Ovary (tissue), 9 donors: ENCODE data around the gene CCL28. TPM values are rescaled to one million over a fixed set of nuclear protein-coding genes. Genes with fewer than 3 reads are reported as not detected.

Experiments used
- DNase-seq, 5 donors: peaks; one replicate each; pipeline ENCODE4 v3.0.0-alpha.2; 2019 to 2020
- H3K27ac ChIP-seq, 2 donors: fragments of 200-600 bp; one replicate each; pipeline versions ENCODE4 v1.5.1 to v1.8.0; 2019 to 2022
- H3K27me3 ChIP-seq: fragments of 200-600 bp; one replicate; pipeline ENCODE4 v1.8.0; 2022
- H3K36me3 ChIP-seq: fragments of 200-600 bp; sonication (generic); one replicate; pipeline ENCODE4 v1.5.1; 2019
- H3K4me1 ChIP-seq: one replicate; pipeline ENCODE4 v1.8.1; 2013; ENCODE audit warnings: mild to moderate bottlenecking, moderate library complexity; ENCODE audit not compliant: insufficient read depth
- H3K4me3 ChIP-seq: fragments of 200-600 bp; sonication (generic); one replicate; pipeline ENCODE4 v1.5.1; 2017
- H3K9me3 ChIP-seq, 2 donors: fragments of 200-600 bp in 1 of 2; sonication (generic) in 1 of 2; one replicate each; pipeline versions ENCODE4 v1.5.1 to v1.8.1; 2013 to 2019; ENCODE audit warnings: mild to moderate bottlenecking in 1 of 2, moderate library complexity in 1 of 2
- EP300 ChIP-seq: sonication (generic); formaldehyde crosslinking; IDR thresholded peaks from one replicate; pipeline ENCODE4 v1.6.1; 2017; ENCODE audit warnings: antibody characterized with exemption
- POLR2A ChIP-seq: fragments of 450-650 bp; IDR thresholded peaks from one replicate; pipeline ENCODE4 v1.6.1; 2017; ENCODE audit warnings: antibody characterized with exemption, mild to moderate bottlenecking, moderate library complexity
- WGBS, 3 donors: extraction: QIAGEN DNeasy Blood & Tissue Kit in 1 of 3; methylation state at CpG; one replicate each; pipeline versions ENCODE4 v1.1.5 to v1.1.7; 2013 to 2017; 5-methylcytosine and 5-hydroxymethylcytosine counted together
- intact Hi-C, 4 donors: fragments of 100-400 bp; cut with DNase I; formaldehyde crosslinking; loops; one replicate each; pipeline versions ENCODE4 v1.11.0 to v1.15.1; 2022 to 2023
- polyA plus RNA-seq, 2 donors: library from polyadenylated mRNA; stranded (reverse); fragments of 200-250 nt in 1 of 2; fragments of 350-450 nt in 1 of 2; fragmentation: Illumina TruSeq in 1 of 2; extraction: RNeasy Lipid Tissue Mini Kit (QIAGEN cat#74804) in 1 of 2; gene quantifications; one replicate each; pipeline ENCODE4 v1.2.3, GENCODE V29; 2013 to 2014
- total RNA-seq, 7 donors: library from RNA; depleted of rRNA in 2 of 7; stranded (reverse); fragments of >200 nt in 2 of 7; fragmentation: NEBNext Ultra II Directional in 3 of 7; extraction: Animal tissue kit (Norgen Biotek cat#: 25700) in 3 of 7; gene quantifications; one replicate each; pipeline versions ENCODE4 v1.1.0 to v1.2.4, GENCODE V29; 2016 to 2023
- TF ChIP-seq, protein P1 (sequence below), 3 donors: fragments of 450-650 bp in 2 of 3; fragments of 200-600 bp in 1 of 3; IDR thresholded peaks; one replicate each; pipeline versions ENCODE4 v1.5.1 to v1.8.0; 2016 to 2022; ENCODE audit warnings: antibody characterized with exemption in 3 of 3, mild to moderate bottlenecking in 1 of 3
- donor health status: DM: no; HTN: no; CAD: no; lungs with moderate emphysema.
- donor health status: DM: no; HTN: no; CAD: no.
- donor health status: Bipolar disorder and iron deficiency.
- donor health status: DM: yes; HTN: yes; CAD: no.
- donor health status: DM: no; HTN: no; CAD: no.
- donor health status: DM: yes; HTN: yes; CAD: no.

The CCL28 gene
- total and polyA plus RNA-seq, 9 donors: 0.59 to 3.2 (median 1.9) TPM; not detected in 1

DNA sequence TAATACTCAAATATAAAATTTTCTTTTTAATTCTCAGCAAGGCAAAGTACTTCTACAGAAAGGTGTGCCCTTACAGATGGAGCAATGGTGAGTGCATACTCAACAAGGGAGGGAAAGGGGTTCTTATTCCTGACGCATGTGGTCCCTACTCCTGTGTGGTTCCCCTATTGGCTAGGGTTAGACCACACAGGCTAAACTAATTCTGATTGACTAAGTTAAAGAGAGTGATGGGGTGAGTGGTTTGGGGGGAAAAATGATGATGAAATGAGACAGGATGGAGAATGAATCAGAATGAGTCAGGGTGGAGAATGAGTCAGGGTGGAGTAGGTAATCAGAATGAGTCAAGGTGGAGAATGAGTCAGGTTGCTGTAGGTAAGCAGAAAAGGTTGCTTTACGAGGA lies 76.0 kb downstream of the CCL28 start:
- 85 to 89% (median 87%) methylated on average over 2 of the region's 2 CpGs for whole genome bisulfite sequencing, 3 donors
- Histone ChIP-seq H3K4me3 (no peak overlapping the region), H3K36me3 (no peaks in the 10 kb centered on the region), H3K4me1 (no peaks in the 10 kb centered on the region), H3K27me3 (no peaks in the 10 kb centered on the region), H3K9me3 (peaks cover 0 to 3% of the 10 kb centered on the region in 2 donors), H3K27ac (no peak overlapping the region)
- no peak for TF ChIP-seq POLR2A
- TF ChIP-seq, protein P1, sequence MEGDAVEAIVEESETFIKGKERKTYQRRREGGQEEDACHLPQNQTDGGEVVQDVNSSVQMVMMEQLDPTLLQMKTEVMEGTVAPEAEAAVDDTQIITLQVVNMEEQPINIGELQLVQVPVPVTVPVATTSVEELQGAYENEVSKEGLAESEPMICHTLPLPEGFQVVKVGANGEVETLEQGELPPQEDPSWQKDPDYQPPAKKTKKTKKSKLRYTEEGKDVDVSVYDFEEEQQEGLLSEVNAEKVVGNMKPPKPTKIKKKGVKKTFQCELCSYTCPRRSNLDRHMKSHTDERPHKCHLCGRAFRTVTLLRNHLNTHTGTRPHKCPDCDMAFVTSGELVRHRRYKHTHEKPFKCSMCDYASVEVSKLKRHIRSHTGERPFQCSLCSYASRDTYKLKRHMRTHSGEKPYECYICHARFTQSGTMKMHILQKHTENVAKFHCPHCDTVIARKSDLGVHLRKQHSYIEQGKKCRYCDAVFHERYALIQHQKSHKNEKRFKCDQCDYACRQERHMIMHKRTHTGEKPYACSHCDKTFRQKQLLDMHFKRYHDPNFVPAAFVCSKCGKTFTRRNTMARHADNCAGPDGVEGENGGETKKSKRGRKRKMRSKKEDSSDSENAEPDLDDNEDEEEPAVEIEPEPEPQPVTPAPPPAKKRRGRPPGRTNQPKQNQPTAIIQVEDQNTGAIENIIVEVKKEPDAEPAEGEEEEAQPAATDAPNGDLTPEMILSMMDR (IDR thresholded peaks at IDR 0.05): no peak
- TF ChIP-seq EP300: no peak
- intact Hi-C loops: no loop called here
- DNase-seq: no peak

DNA sequence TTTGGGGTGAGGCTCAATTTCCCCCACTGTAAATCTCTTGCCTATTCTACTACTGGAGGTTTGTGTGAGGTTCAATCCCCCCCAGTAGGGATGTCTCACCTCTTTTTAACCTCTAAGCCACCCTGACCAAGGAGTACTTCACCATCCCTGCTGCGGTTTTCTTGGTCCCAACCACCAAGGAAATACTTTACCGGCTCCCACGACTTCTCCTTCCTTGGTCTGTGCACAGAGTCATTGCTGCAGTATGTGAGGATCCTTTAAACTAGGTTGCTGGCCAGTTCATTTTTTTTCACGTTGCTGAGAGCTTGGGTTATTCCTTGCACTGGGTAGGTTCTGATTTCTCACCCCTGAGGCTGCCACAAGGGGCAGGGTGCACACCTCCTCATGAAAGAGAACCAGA lies 76.5 kb downstream of the CCL28 start:
- TF ChIP-seq, protein P1 (IDR thresholded peaks at IDR 0.05): no peak
- TF ChIP-seq EP300 (no peak), POLR2A (no peak)
- Histone ChIP-seq H3K4me1 (no peaks in the 10 kb centered on the region), H3K27ac (no peak overlapping the region), H3K27me3 (no peaks in the 10 kb centered on the region), H3K36me3 (no peaks in the 10 kb centered on the region), H3K4me3 (no peak overlapping the region), H3K9me3 (peaks cover 0 to under 1% of the 10 kb centered on the region in 2 donors)
- intact Hi-C loops: no loop called here
- WGBS, 3 donors: 59 to 85% (median 75%) methylated on average over 4 of the region's 4 CpGs
- no peak for DNase-seq

DNA sequence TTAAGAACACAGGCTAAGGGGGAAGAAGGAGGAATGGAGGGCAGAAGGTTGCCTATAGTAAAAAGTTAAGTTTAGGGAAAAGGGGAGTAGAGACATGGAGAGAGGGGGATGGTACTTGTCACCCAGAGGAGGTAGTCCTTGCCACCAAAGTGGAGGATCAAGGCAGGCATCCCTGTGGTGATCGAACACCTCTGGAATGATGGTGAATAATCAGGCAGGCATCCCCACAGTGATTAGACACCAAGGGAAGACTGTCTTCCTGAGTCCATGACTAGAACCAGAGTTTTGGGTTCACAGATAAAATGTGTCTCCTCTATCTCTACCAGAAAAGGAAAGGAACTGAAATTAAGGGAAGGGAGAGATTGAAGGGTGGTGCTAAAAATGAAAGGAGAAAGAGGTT lies 79.8 kb downstream of the CCL28 start:
- TF ChIP-seq POLR2A: no peak
- TF ChIP-seq, protein P1 (IDR thresholded peaks at IDR 0.05): no peak
- no peaks in the 10 kb centered on the region for H3K9me3 ChIP-seq
- intact Hi-C loops: no loop called here
- no peaks in the 10 kb centered on the region for H3K36me3 ChIP-seq
- WGBS, 3 donors: 83 to 91% (median 90%) methylated on average over 1 of the region's 1 CpG
- DNase-seq: no peak
- no peaks in the 10 kb centered on the region for H3K4me1 ChIP-seq
- H3K27me3 ChIP-seq: no peaks in the 10 kb centered on the region
- H3K27ac ChIP-seq: no peak overlapping the region
- H3K4me3 ChIP-seq: no peak overlapping the region

Other genes starting within 250 kb of the CCL28 start
- gene NIM1K, start 220.2 kb downstream of the CCL28 start, total RNA-seq: under 1 TPM in 6 of 7 donors, not detected in 1; 0.12 to 0.78 (median 0.35) TPM
- gene NIM1K, start 220.2 kb downstream of the CCL28 start, polyA plus RNA-seq: under 1 TPM; 0.18 to 0.47 TPM
- 100 to 1,000 TPM in 1 of 7 donors, 10 to 100 TPM in 6; 22.1 to 248 (median 33.6) TPM for gene HMGCS1, start 99.0 kb downstream of the CCL28 start, total RNA-seq
- 100 to 1,000 TPM in 1 of 2 donors, 10 to 100 TPM in 1; 14.4 to 206 TPM for gene HMGCS1, start 99.0 kb downstream of the CCL28 start, polyA plus RNA-seq
- 10 to 100 TPM in 3 of 7 donors, 1 to 10 TPM in 4; 7.6 to 23.0 (median 9.8) TPM for gene TMEM267, start 71.5 kb upstream of the CCL28 start, total RNA-seq
- gene TMEM267, start 71.5 kb upstream of the CCL28 start, polyA plus RNA-seq: 1 to 10 TPM; 6.3 to 6.9 TPM
- gene C5orf34, start 102.8 kb upstream of the CCL28 start, total RNA-seq: 1 to 10 TPM in 4 of 7 donors, under 1 TPM in 3; 0.48 to 3.8 (median 1.2) TPM
- 1 to 10 TPM; 1.2 to 2.5 TPM for gene C5orf34, start 102.8 kb upstream of the CCL28 start, polyA plus RNA-seq
- gene PAIP1, start 144.7 kb upstream of the CCL28 start, total RNA-seq: 10 to 100 TPM; 45.3 to 75.8 (median 61.6) TPM
- gene PAIP1, start 144.7 kb upstream of the CCL28 start, polyA plus RNA-seq: 10 to 100 TPM; 49.7 to 65.9 TPM
- gene NNT, start 190.8 kb upstream of the CCL28 start, total RNA-seq: 10 to 100 TPM; 17.2 to 44.7 (median 38.5) TPM
- 10 to 100 TPM; 12.2 to 51.9 TPM for gene NNT, start 190.8 kb upstream of the CCL28 start, polyA plus RNA-seq